NOMO-1 treated with dmso at 0.1 percent for 144 hours (cell line): ENCODE measurements around the gene NTN1.

Experiments
- DNase-seq: peaks from one replicate; lab custom pipeline; 2025; ENCODE audit not compliant: unreplicated experiment; lab: John Stamatoyannopoulos, UW

NTN1 gene

GRCh38 chr17:9187828-9188227 is 166.5 kb downstream of the NTN1 start:
- no peak for DNase-seq

GRCh38 chr17:9188367-9188766 is 167.1 kb downstream of the NTN1 start:
- DNase-seq, result no peak

DNA sequence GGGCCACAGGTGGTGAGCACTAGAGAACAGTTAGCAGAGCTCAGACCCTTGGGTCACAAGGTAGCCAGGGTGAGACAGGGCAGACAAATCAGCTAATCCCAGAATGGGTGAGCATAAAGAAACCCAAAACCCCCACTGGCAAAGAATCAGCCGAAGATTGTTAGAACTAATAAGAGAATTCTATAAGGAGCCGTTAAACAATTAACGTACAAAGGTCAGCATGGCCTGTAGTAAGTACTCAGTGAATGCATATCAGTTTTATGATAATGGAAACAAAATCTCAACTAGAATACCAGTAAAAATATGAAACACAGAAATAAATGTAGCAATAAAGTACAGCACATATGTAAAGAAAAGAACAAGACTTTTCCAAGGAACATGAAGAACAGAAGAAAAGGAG is 168.6 kb downstream of the NTN1 start:
- no peak for DNase-seq

- no peak for DNase-seq
Observed at GRCh38 chr17:9192010-9192409, 170.7 kb downstream of the NTN1 start.

DNA sequence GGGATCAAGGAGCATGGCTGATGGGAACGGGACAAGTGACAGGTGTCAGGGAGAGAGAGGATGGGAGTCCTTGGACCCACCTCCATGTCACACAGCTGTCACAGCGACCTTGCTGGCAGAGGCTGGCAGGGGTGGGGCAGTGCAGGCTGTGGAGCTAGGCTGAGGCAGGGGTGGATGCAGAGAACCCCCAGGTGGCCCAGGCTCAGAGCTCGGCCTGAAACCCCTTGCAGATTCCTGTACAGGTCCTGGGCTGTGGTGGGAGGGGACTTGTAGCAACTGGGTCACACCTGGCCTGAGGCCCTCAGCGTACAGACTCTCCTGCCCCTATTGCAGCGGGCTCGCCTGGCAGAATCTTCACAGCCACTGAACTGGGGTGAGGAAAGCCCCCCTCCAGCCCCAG is 174.1 kb downstream of the NTN1 start:
- no peak for DNase-seq

DNA sequence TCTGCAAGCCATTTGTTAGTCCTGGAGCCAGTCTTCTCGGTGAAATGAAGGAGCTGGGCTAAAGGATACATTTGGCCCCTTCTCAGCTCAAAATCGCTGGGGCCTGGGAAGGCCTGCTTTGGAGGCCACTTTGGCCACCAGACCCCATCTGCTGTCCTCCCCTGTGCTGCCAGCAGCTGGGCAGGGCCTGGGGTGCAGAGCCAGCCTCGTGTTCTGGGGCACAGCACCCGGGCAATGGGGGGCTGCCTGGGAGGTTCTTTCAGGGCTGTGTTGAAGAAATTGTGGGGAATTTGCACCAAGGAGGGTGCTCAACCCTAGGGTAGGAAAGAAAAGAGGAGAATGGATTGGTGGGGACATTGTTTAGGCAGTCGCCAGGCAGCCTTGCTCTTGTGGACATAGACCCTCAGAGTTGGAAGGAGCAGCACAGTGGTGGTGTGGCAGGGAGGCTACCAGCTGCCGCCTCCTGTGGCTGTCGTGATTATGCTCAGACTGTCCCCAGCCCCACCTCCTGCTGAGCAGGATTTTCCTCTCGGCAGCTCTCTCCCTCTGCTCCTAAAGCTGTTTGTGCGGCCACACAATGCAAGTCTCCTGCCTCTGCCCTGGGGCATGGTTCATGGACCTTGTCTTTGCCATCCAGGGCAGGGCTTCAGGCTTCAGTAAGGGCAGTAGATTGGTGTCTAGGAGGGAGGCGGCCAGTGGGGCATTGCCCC is 174.8 kb downstream of the NTN1 start:
- DNase-seq, result no peak

DNA sequence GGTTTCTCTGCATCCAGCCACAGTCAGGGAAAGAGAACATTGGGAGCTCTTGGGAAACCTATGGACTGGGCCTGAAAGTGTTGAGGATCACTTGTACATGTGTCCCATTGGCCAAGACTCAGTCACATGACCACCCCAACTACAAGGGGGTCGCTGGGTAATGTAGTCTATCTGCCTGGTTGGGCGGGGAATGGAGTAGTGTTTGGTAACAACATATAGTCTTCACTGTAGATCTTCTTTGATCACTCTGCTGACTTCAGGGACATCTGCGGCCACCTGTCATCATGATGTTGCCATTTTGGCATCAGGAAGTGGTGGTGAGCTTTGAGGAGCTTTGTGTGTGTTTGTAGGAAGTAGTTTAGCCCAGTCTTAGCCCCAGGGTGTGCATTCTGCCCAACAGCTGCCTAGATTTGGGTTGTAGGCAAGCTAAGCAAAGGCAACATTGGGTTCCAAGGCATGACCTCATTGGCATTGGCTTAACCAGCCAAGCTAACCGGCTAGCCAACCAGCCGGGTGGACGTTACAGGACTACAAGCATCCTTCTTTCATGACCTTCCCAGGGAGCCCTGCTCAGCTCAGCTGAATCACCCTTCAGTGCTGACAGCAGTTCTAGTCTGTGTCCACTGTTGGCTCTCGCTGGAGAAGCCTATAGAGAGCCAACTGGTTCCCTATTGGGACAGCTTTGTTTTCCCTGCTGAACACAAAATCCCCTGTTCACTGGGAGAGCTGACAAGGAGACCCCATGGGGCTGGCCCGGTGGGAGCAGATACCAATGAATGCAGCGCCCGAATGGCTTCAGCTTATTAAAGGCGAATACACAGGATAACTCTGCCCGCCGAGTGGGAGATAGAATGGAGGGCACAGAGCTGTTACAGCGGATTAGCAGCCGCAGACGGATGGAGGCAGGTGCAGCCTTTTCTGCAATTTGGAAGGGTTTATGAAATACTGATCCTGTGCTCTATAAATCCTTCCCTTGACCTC is 178.6 kb downstream of the NTN1 start:
- DNase-seq, result no peak

DNA sequence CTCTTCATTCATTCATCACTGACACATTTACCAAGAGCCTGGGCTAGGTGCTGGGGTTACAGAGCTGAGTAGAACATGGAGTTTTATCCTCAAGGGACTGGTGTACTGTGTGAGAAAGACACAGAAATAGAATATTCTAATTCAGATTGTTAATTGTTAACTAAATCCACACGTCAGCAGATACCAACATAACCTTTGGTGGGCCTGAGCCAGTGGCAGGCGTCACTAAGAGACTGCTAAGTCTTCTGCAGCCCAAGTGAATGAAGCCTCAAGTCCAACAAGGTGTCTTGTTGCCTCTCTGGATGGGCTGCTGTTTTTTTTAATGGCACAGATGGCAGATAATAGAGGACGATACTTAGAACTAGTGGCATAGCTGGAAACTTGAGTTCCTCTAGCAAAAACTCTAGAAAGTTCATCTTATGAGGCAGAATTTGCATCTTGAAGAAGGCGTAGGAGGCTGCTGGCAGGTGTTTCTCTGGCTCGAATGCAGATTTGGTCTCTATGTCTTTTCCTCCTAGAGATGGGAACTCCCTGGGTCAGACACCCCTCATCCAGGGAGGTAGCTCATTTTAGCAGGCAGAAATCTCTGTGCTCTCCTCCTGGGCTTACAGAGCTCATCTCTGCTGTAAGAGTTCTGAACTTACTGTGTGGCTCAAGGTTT is 179.5 kb downstream of the NTN1 start:
- DNase-seq, result no peak

- DNase-seq, result no peak
Observed at GRCh38 chr17:9202532-9202931, 181.2 kb downstream of the NTN1 start.

GRCh38 chr17:9203771-9204425 is 182.6 kb downstream of the NTN1 start:
- peak; percentile 3 for DNase-seq

DNA sequence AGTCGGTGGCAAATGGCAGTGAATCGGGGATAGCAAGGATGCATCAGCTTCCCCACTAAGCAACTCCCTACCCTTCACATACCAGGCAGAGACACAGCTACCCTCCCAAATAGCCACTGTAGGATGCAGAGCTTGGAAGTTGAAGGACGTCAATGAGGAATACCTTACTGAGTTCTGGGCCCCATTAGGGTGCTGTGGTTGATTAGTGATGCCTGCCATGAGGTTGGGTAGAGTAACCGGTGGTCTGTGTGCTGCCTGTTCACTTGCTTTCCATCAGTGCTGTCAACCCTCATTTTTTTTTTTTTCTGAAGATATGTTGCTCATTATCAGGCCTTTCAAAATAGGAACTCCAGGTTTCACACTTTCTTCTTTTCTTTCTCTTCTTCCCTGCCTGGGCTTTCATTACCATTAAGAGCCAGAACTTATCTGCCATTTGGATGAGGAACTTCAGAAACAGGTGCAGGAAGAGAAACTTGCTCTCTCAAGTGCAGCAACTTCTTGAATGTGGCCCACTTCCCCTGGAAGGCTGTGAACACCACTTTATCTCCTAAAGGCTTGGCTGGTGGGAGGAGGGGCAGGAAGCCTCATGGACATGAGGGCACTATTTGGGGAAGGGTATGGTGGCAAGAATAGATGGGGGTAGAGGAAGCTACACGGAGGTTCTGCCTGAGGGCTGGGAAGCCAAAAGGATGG is 183.5 kb downstream of the NTN1 start:
- peak; percentile 32 for DNase-seq

DNA sequence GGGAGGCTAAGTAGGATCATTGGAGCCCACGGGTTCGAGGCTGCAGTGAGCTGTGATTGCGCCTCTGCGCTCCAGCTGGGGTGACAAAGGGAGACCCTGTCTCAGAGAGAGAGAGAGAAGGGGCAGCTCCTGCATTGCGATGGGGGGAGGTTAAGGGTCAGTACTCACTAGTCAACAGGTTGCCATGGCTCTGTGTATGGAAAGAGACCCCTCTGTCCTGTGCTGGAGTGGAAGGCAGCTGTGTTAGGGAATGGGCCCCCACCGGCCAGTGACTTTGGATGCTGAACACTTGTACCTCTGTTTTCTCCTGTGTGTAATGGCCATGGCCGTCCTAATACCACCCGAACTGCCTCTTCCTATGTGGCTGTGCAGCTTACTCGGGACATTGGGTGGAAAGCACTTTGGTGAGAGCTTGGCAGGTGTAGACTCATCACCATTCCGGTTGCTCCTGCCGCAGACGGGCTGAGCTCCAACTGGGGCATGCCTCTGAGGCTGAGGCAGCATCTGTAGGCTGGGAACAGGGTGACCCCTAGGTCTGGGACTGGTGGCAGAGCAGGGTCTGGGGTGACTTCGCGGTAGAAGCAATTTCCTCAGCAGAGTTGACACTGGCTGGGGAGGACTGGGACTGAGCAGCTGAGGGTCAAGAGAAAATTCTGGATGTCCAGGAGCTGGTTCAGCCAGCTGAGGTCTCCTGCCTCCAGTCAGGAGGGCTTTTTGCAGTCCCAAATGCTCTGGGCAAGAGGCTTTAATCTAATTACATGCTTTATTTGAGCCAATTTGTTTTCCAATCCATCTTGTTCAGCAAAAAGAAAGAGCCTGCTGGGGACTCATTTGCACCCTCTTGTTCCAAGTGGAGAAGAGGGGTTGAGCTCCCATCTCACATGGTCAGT is 184.5 kb downstream of the NTN1 start:
- no peak for DNase-seq

DNA sequence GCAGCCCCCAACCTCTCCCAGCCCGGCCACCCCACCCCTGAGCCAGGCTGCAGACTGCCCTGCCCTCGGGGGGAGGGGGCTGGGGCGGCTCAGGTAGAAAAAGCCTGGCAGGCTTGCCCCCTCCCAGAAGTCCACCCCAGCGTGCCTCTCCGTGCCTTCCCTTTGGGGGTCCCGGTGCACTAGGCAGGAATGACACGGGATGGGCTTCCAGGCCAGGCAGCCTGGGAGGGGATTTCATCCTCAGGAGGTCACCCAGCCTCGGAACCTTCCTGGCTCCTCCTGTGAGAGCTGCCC is 185.0 kb downstream of the NTN1 start:
- DNase-seq, result no peak

GRCh38 chr17:9206741-9207332 is 185.5 kb downstream of the NTN1 start:
- no peak for DNase-seq

DNA sequence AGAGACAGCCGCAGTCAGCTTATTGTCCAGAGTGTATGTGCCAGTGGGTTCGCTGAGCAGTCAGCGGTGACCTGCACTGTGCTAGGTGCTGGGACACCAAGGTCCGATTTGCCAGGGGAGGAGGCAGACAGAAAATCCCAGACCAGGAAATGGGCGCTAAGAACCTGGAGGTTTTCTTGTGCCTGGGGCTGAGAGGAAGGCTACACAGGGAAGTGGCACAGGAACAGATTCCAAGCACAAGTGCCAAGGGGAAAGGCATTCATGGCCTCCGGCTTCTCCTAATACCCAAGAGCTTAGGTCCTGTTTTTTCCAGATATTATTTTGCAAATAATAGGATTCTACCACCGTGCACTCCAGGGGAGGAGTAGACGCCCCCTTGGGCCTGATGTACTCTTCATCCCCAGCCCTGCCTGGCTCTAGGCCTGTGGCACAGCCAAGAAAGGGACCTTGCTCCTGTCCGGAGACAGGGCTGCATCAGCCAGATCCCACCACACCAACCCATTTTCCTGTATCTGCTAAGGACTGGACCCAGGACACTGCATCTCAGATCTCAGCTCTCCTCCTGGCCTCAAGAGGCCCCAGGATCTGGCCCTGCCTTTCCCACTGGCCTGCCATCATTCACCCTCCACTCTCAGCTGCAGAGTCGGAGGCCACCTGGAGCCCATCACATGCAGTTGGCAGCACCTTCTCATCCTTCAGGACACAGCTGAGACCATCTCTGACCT is 187.2 kb downstream of the NTN1 start:
- DNase-seq, result no peak

- DNase-seq, result no peak
Observed at GRCh38 chr17:9209347-9209746, 188.0 kb downstream of the NTN1 start.

GRCh38 chr17:9209781-9210370 is 188.6 kb downstream of the NTN1 start:
- no peak for DNase-seq

GRCh38 chr17:9211133-9211765 is 189.9 kb downstream of the NTN1 start:
- no peak for DNase-seq
